Activated T-cell treated with anti-CD3 and anti-CD28 coated beads for 24 hours (primary cell): ENCODE measurements around the gene PRKCSH.
"Not testable (repeated sequence)": the region's sequence is repeated elsewhere in the genome, so short reads cannot be mapped to it uniquely, and the experiment has no call there.

Experiments used
- DNase-seq: peaks from one replicate; pipeline ENCODE4 v3.0.0-alpha.2; 2020; ENCODE audit warnings: low read depth

PRKCSH gene

GRCh38 chr19:11420429-11421370 is 14.7 kb upstream of the PRKCSH start:
- no peak for DNase-seq

GRCh38 chr19:11421371-11422098 is 13.9 kb upstream of the PRKCSH start:
- DNase-seq = peak; percentile 26

GRCh38 chr19:11422163-11423065 is 13.0 kb upstream of the PRKCSH start:
- DNase-seq = peak; percentile 52

- no peak for DNase-seq
Observed at GRCh38 chr19:11423164-11423790, 12.2 kb upstream of the PRKCSH start.

DNA sequence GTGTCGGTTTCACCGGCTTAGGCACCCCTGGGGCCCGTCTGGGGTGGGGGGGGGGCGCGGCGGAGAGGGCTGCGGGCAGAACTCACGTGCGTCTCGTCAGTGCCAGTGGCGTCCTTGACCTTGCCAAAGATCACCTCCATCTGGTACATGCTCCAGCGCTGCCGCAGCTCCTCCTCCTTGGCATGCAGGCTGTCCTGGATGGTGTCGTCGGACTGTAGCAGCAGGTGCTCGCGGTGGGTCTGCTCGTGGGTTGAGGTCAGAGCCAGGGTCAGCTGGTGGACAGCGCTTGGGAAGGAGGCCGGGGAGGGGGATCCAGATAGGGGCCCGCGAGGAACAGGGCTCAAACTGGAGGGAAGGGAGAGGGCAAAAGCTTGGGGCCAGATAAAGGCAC is 11.6 kb upstream of the PRKCSH start:
- DNase-seq = no peak

DNA sequence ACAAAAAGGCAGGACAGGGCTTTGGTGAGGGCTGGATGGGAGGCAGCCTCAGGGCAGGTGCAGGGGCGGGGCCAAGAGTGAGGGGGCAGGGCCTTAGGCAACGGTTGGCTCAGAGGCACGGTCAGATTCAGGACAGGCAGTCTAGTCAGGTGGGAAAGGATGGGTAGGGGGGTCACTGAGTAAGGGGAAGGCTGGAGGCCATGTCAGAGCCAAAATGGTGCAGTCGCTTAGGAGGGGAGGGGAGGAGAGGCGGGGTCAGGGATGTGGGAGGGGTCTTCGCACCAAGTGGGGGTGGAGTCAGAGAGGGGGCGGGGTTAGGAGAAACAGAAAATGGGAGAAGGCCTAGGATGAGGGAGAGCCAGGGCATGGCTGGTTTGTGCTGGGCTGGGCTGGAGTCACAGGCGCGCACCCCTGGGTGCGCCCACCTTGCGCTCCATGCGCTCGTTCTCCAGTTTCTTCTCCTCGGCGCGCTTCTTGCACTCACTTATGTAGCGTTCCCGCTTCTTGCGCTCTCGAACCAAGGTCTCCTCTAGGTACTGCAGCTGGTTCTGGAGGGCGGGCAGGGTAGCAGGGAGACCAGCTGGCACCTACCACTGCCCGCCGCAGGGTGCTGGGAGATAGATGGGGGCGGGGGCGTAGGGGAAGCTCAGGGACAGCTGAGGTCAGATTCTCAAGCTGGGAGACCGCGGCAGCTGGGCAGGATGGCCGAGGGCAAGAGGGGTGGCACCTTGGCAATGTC is 9.5 kb upstream of the PRKCSH start:
- no peak for DNase-seq

GRCh38 chr19:11426656-11427055 is 8.8 kb upstream of the PRKCSH start:
- DNase-seq = no peak

- not testable (repeated sequence) for DNase-seq
Observed at GRCh38 chr19:11433526-11433925, 1.9 kb upstream of the PRKCSH start.

GRCh38 chr19:11434703-11435056 is 755 bp upstream of the PRKCSH start:
- no peak for DNase-seq

- no peak for DNase-seq
Observed at GRCh38 chr19:11435833-11436313, 438 bp downstream of the PRKCSH start.

DNA sequence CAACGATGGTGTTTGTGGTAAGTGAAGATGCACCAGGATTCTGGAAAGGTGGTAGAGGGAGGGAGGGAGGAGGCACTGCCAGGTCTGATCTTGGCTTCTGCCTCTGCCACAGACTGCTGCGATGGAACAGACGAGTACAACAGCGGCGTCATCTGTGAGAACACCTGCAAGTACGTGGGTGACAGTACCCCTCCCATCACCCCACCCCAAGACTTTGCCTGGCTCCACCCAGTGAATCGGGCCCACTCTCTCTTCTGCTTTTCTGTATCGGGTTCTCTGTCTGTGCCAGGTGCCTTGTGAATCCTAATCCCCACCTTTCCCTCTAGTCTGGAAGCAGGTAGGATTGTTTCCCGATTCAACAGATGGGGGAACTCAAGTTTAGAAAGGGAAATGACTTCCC is 2.5 kb downstream of the PRKCSH start:
- DNase-seq = no peak

DNA sequence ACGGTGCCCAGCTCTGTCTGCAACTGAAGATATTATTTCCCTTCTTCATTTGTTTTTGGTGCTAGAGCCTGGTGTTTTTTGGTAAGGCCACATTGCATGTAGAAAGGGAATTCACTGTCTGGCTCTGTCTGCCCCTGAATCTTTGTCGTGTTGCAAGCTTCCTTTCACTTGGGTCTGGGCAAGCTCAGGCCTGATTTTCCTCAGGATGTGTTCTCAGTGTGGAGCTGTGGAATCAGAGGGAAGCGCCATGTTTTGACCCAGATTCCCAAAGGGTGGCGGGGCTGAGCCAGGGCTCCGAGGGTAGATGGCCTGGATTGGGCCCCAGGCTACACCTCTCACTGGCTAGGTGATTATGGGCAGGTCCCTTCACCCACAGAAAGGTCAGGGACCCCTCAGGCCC is 8.6 kb downstream of the PRKCSH start:
- no peak for DNase-seq

DNA sequence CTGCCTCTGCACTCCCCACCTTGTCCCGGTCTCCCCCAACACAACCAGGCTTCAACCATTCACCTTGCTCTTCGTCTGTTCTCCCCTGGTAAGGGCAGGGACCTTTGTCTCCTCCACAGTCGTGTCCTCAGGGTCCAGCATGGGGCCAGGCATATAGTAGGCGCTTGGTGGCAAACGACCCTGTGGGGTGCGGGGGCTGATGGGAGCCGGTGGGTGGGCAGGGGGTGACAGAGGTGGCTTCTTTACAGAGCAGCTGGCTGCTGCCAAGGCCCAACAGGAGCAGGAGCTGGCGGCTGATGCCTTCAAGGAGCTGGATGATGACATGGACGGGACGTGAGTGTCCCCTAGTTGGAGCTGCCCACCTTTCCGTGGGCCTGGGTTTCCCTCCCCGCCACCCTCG is 9.7 kb downstream of the PRKCSH start:
- DNase-seq = no peak

GRCh38 chr19:11446271-11446651 is 10.8 kb downstream of the PRKCSH start:
- no peak for DNase-seq

- DNase-seq = no peak
Observed at GRCh38 chr19:11446652-11447301, 11.3 kb downstream of the PRKCSH start.

DNA sequence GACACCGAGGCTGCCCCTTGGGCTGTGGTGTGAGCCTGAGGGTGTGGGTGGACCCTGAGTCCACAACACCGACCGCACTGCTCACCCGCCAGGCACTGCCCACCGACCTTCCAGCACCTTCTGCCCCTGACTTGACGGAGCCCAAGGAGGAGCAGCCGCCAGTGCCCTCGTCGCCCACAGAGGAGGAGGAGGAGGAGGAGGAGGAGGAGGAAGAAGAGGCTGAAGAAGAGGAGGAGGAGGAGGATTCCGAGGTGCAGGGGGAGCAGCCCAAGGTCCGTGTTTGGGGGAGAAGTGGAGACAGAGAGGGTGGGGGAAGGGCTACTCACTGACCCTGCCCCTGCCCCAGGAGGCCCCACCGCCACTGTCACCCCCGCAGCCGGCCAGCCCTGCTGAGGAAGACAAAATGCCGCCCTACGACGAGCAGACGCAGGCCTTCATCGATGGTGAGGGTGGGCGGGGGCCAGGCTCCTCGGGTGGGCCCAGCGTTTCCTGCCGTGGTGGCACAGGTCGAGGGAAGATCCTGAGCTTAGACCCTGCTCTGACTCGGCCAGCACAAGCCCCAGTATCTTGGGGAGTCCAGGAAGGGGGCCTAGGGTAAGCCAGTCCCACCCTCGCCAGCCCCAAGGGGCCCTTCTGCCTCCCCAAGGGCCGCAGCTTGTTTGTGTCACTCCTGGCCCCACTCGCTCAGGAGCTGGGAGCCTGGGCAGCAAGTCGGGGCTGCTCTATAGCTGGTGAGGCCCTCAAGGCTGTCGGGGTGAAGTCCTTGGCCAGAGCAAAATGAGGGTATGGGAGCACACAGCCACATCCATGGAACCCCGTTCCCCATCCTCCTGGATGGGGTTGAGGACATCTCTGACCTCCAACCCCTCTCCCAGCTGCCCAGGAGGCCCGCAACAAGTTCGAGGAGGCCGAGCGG is 12.2 kb downstream of the PRKCSH start:
- no peak for DNase-seq

GRCh38 chr19:11448410-11448809 is 13.0 kb downstream of the PRKCSH start:
- no peak for DNase-seq

DNA sequence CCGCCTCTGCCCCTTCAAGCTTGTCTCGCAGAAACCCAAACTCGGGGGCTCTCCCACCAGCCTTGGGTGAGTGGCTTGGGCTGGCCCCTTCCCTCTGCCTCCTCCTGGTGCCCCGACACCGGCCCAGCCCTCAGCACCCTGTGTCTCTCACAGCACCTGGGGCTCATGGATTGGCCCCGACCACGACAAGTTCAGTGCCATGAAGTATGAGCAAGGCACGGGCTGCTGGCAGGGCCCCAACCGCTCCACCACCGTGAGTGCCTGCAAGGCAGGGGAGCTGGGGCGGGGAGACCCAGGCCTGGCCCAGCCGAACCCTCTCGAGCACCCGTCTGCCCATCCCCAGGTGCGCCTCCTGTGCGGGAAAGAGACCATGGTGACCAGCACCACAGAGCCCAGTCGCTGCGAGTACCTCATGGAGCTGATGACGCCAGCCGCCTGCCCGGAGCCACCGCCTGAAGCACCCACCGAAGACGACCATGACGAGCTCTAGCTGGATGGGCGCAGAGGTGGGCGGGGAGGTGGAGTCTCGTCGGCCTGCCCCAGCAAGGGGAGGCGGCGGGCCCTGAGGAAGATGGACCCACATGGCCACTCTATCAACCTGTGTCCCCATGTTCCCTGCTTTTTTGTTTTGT is 13.6 kb downstream of the PRKCSH start:
- DNase-seq = no peak
